Astrocyte of the cerebellum (primary cell): ENCODE measurements around the gene DELE1.

ENCODE experiments used
- DNase-seq: peaks from one replicate; pipeline ENCODE4 v3.0.0-alpha.2; 2011; ENCODE audit warnings: low read depth
- H3K4me3 ChIP-seq: 2 replicates; pipeline ENCODE4 v1.5.1; 2011; ENCODE audit warnings: mild to moderate bottlenecking, low read depth, low read length, moderate library complexity
- CTCF ChIP-seq: IDR thresholded peaks from 2 replicates; pipeline ENCODE4 v1.5.1; 2012; ENCODE audit warnings: low read length, low read depth, moderate library complexity, mild to moderate bottlenecking; ENCODE audit errors: missing control alignments
- in situ Hi-C: cut with HindIII; loops from 2 replicates; pipeline ENCODE4 v1.10.0; 2017; ENCODE audit warnings: low sequenced_read_pairs

DELE1 gene

GRCh38 chr5:141982626-141983025 lies 59.0 kb downstream of the DELE1 start:
- no peak for TF ChIP-seq CTCF
- H3K4me3 ChIP-seq: no peak overlapping the region
- DNase-seq: no peak
- in situ Hi-C loops: no loop called here

GRCh38 chr5:141986072-141986471 lies 62.4 kb downstream of the DELE1 start:
- DNase-seq: no peak
- no peak for TF ChIP-seq CTCF
- no peak overlapping the region for H3K4me3 ChIP-seq

GRCh38 chr5:141989720-141990119 lies 66.0 kb downstream of the DELE1 start:
- TF ChIP-seq CTCF: no peak
- in situ Hi-C loops: no loop called here
- DNase-seq: no peak
- H3K4me3 ChIP-seq: no peak overlapping the region

More at GRCh38 chr5:141986072-141986471, 62.4 kb downstream of the DELE1 start:
- in situ Hi-C loops: no loop called here
